Ishikawa (cell line): ENCODE data around the gene UNC45A.

Source experiments
- CEBPB ChIP-seq: IDR thresholded peaks from 2 replicates; pipeline ENCODE4 v1.6.1; 2012
- EGR1 ChIP-seq: IDR thresholded peaks from 2 replicates; pipeline ENCODE4 v1.6.1; 2012
- EP300 ChIP-seq: IDR thresholded peaks from 2 replicates; pipeline ENCODE4 v1.6.1; 2012; ENCODE audit warnings: borderline replicate concordance
- REST ChIP-seq: IDR thresholded peaks from 2 replicates; pipeline ENCODE4 v1.6.1; 2012; ENCODE audit warnings: low read depth, mild to moderate bottlenecking
- TAF1 ChIP-seq: IDR thresholded peaks from 2 replicates; pipeline ENCODE4 v1.6.1; 2012; ENCODE audit warnings: low read depth, mild to moderate bottlenecking
- TEAD4 ChIP-seq: IDR thresholded peaks from 2 replicates; pipeline ENCODE4 v1.6.1; 2012
- ZBTB7A ChIP-seq: IDR thresholded peaks from 2 replicates; pipeline ENCODE4 v1.6.1; 2012; ENCODE audit warnings: low read depth
- TF ChIP-seq, protein P1 (sequence below): IDR thresholded peaks from 2 replicates; pipeline ENCODE4 v1.6.1; 2012

DNA sequence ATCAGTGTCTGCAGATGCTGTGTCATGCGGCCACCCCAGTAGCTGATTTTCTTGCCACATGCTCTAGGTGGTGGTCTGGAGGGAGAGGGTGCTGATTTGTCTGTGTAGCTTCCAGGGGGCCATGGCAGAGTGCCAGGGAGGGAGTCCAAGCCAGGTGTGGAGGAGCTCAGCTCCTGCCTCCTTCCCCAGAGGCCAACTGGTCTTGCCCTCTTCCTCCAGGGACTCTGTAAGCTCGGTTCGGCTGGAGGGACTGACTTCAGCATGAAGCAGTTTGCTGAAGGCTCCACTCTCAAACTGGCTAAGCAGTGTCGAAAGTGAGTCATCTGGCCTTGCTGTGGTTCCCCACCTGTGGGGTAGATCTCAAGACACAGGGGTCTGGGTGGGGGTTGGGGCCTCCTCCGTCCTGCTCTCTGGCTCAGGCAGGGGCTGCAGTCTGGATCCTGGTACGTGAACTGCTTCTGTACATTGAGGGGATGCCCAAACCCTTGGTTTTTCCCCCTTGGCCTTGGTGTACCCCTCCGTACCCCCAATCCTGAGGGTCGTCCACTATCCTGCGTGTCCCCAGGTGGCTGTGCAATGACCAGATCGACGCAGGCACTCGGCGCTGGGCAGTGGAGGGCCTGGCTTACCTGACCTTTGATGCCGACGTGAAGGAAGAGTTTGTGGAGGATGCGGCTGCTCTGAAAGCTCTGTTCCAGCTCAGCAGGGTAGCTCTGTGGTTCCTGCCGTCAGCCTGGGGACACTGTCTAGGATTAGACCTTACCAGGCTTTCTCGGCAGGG, 12.7 kb downstream of the UNC45A start:
- no peak for TF ChIP-seq TAF1
- no peak for TF ChIP-seq EGR1
- TF ChIP-seq CEBPB: no peak
- TF ChIP-seq, protein P1, sequence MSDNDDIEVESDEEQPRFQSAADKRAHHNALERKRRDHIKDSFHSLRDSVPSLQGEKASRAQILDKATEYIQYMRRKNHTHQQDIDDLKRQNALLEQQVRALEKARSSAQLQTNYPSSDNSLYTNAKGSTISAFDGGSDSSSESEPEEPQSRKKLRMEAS: no peak
- no peak for TF ChIP-seq ZBTB7A
- TF ChIP-seq REST: no peak
- no peak for TF ChIP-seq TEAD4
- TF ChIP-seq EP300: no peak
